ENCODE data around the gene QRFP.

DNA sequence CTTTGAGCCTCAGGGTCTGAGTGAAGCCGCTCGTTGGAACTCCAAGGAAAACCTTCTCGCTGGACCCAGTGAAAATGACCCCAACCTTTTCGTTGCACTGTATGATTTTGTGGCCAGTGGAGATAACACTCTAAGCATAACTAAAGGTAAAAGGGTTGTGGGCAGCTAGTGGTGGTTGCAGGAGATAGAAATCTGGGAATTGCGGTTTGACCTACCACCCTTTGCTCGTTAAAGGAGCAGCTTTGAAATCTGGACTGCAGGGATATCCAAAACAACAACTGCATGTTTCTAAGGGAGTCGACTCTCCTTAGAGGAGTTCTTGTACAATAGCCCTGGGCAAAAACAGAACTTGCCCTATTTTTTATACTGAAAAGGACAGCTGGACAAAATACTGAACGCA lies 42.5 kb downstream of the QRFP start:
- TF ChIP-seq CTCF (IDR thresholded peaks at IDR 0.05; ENCODE audit: poor library complexity, severe bottlenecking) (no peak), TAF1 (IDR thresholded peaks at IDR 0.05; ENCODE audit: low read depth) (no peak), EP300 (conservative IDR thresholded peaks at IDR 0.05; ENCODE audit: poor library complexity, severe bottlenecking) (no peak), RAD21 (conservative IDR thresholded peaks at IDR 0.05) (no peak)

Measured in neural cell (in vitro differentiated cells).